ENCODE measurements around the gene CARMIL1. TPM values are rescaled to one million over a fixed set of nuclear protein-coding genes. Genes with fewer than 3 reads are reported as not detected.

CARMIL1 gene
- total and polyA plus RNA-seq, 2 of the 8 experiments (the other 6 are each of a cell fraction or from before 2014, with no cell fraction given) = 20.3 to 40.4 TPM

DNA sequence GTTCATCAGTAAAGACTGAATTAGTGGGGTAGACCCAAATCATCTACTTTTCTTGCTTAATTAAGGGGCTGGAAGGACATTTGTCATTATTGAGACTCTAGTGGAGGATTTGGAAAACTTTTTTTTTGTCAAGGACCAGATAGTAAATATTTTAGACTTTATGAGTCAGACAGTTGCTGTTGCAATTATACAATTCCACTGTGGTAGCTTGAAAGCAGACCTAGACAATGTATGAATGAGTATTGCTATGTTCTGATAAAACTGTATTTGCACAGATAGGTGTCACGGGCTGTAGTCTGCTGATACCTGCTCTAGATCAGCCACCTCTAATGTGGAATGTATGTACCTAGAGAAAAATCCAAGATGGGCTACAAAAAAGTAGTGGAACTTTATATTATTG is 175.0 kb downstream of the CARMIL1 start:
- Histone ChIP-seq H4K20me1 (replicated peaks in 1 of 2; ENCODE audit: control insufficient read depth in 1 of 2, insufficient read depth in 2 of 2, low read length in 2 of 2) (no peaks in the 10 kb centered on the region), H3K18ac (ENCODE audit: extremely low read depth, low read length) (no peak overlapping the region), H4K8ac (ENCODE audit: extremely low read depth, insufficient read depth, low read length) (no peak overlapping the region), H3K4me2 (ENCODE audit: insufficient read depth in 1 of 2, low read depth in 2 of 2, low read length in 2 of 2) (no peak overlapping the region), H3K23ac (ENCODE audit: insufficient read length) (no peak overlapping the region), H4K5ac (ENCODE audit: insufficient read length, low read depth, low read length) (no peak overlapping the region), H3K27me3 (replicated peaks in 1 of 4; ENCODE audit: control insufficient read depth in 3 of 4, extremely low read depth in 1 of 4, insufficient read depth in 3 of 4, low read length in 3 of 4) (no peaks in the 10 kb centered on the region), H2AK5ac (ENCODE audit: low read depth, low read length) (no peak overlapping the region), H3K4ac (replicated peaks; ENCODE audit: insufficient read length, low read depth, low read length) (no peak overlapping the region), H2BK5ac (ENCODE audit: low read depth, low read length) (no peak overlapping the region), H2BK15ac (ENCODE audit: low read length) (no peak overlapping the region), H2AFZ (ENCODE audit: low read length) (no peak overlapping the region), H3K23me2 (ENCODE audit: low read depth, low read length) (no peaks in the 10 kb centered on the region), H2BK20ac (ENCODE audit: low read length) (no peak overlapping the region), H3K14ac (ENCODE audit: insufficient read length) (no peak overlapping the region), H4K91ac (replicated peaks; ENCODE audit: insufficient read length, low read length) (no peak overlapping the region), H3K56ac (replicated peaks; ENCODE audit: insufficient read length, low read depth, low read length) (no peak overlapping the region), H3K9ac (replicated peaks in 1 of 4; ENCODE audit: extremely low read depth in 1 of 4, low read depth in 3 of 4, low read length in 3 of 4) (no peak overlapping the region), H3K79me2 (ENCODE audit: control insufficient read depth in 1 of 2, insufficient read depth in 2 of 2, low read length in 2 of 2) (no peaks in the 10 kb centered on the region), H2BK12ac (ENCODE audit: low read depth, low read length) (no peak overlapping the region), H3K4me3 (ENCODE audit: extremely low read depth in 1 of 4, insufficient read depth in 2 of 4, low read depth in 3 of 4, low read length in 4 of 4) (no peak overlapping the region), H3K4me1 (replicated peaks in 1 of 4; ENCODE audit: control insufficient read depth in 3 of 4, insufficient read depth in 4 of 4, low read length in 3 of 4) (peaks cover 4 to 10% (median 6%) of the 10 kb centered on the region in 4 experiments; a peak in 6 of 7 replicates), H3K79me1 (ENCODE audit: low read depth, low read length) (no peaks in the 10 kb centered on the region), H3K9me3 (ENCODE audit: insufficient read depth in 2 of 2, low read depth in 1 of 2, low read length in 1 of 2) (no peaks in the 10 kb centered on the region), H3K27ac (ENCODE audit: low read depth, low read length) (no peak overlapping the region), H3K36me3 (ENCODE audit: control insufficient read depth in 2 of 4, insufficient read depth in 4 of 4, low read length in 3 of 4) (no peaks in the 10 kb centered on the region), H2BK120ac (replicated peaks; ENCODE audit: low read depth, low read length) (no peak overlapping the region)
- TF ChIP-seq CEBPB (IDR thresholded peaks at IDR 0.05; ENCODE audit: low read depth, low read length) = no peak
- TF ChIP-seq KDM4A (IDR thresholded peaks at IDR 0.05; ENCODE audit: low read depth, low read length, severe bottlenecking) = no peak
- no peak for TF ChIP-seq SIX5 (IDR thresholded peaks at IDR 0.05; ENCODE audit: low read depth, low read length)
- TF ChIP-seq BRCA1 (IDR thresholded peaks at IDR 0.05; ENCODE audit: low read depth, low read length) = no peak
- TF ChIP-seq MAFK (IDR thresholded peaks at IDR 0.05; ENCODE audit: low read depth, low read length) = no peak
- POLR2A ChIA-PET (ENCODE audit: partially characterized antibody) = interaction anchor here (0.7 kb wide), 1 partner anchor 175 kb away, joined by 3 read pairs; the partner anchor contains the start of gene CARMIL1
- DNase-seq (ENCODE audit: low read depth in 1 of 2, low spot score in 2 of 2) = no peak
- CTCF ChIA-PET (ENCODE audit: partially characterized antibody) = interaction anchor here (1.5 to 1.9 kb wide), 2 partner anchors 16 to 36 kb away, joined by 3 to 6 read pairs; no protein-coding TSS in a partner anchor
- 91% methylated on average over 1 of the region's 1 CpG; no CpG with 5 or more reads in 1 of the 2 experiments for WGBS, 2 experiments (ENCODE audit: extremely low coverage in 1 of 2, insufficient coverage in 1 of 2, insufficient read length in 1 of 2, insufficient replicate concordance in 2 of 2, low coverage in 1 of 2, low lambda C conversion rate in 2 of 2, missing lambda C conversion rate in 1 of 2)
- no peak for FAIRE-seq

Measured in H1 (cell line).